HL-60 (cell line): ENCODE data around the gene HAUS8.

ENCODE experiments used
- CTCF ChIP-seq: IDR thresholded peaks from one replicate; pipeline ENCODE4 v1.5.1; 2011; ENCODE audit warnings: low read length, control low read depth, inconsistent platforms; ENCODE audit not compliant: insufficient read depth
- POLR2AphosphoS5 ChIP-seq: IDR thresholded peaks from 2 replicates; pipeline ENCODE4 v1.6.1; 2012; ENCODE audit warnings: low read depth
- REST ChIP-seq: IDR thresholded peaks from 2 replicates; pipeline ENCODE4 v1.6.1; 2012; ENCODE audit warnings: low read depth; ENCODE audit not compliant: insufficient replicate concordance

- TF ChIP-seq POLR2AphosphoS5 (no peak), CTCF (no peak), REST (no peak)
Observed at GRCh38 chr19:17037966-17038500, 37.2 kb downstream of the HAUS8 start.
